Activated CD8-positive, alpha-beta memory T cell treated with anti-CD3 and anti-CD28 coated beads, Interleukin-2, amount 10 ng/mL, durations not matched to agents 7 days and 5 days (primary cell): ENCODE results near the gene ABTB1. TPM values are rescaled to one million over a fixed set of nuclear protein-coding genes. Genes with fewer than 3 reads are reported as not detected.
"Not testable (repeated sequence)": the region's sequence is repeated elsewhere in the genome, so short reads cannot be mapped to it uniquely, and the experiment has no call there.

Experiments used
- ATAC-seq: fragments of 150-1000 bp; cut with Tn5 transposase; one replicate; pipeline ENCODE4 v1.10.0; 2021; ENCODE audit warnings: moderate library complexity
- CTCF ChIA-PET: fragments of 350-600 bp; sonication (Branson Sonifier 250); formaldehyde crosslinking; loops from one replicate; lab custom pipeline; 2021; ENCODE audit warnings: antibody characterized with exemption; lab: Charles Lee
- DNase-seq: peaks from one replicate; pipeline ENCODE4 v3.0.0-alpha.2; 2020
- H3K27ac Mint-ChIP-seq: one replicate; pipeline ENCODE4 v1.8.0; 2021; ENCODE audit warnings: mild to moderate bottlenecking, mixed read lengths
- H3K27me3 Mint-ChIP-seq: one replicate; pipeline ENCODE4 v1.8.0; 2021; ENCODE audit warnings: mixed read lengths
- H3K36me3 Mint-ChIP-seq: one replicate; pipeline ENCODE4 v1.8.0; 2021; ENCODE audit warnings: mild to moderate bottlenecking, mixed read lengths
- H3K4me1 Mint-ChIP-seq: one replicate; pipeline ENCODE4 v1.8.0; 2021; ENCODE audit warnings: mixed read lengths
- H3K4me3 Mint-ChIP-seq: one replicate; pipeline ENCODE4 v1.8.0; 2021; ENCODE audit warnings: mild to moderate bottlenecking, moderate library complexity, mixed read lengths
- H3K9me3 Mint-ChIP-seq: one replicate; pipeline ENCODE4 v1.8.0; 2022; ENCODE audit warnings: low read depth, mixed read lengths
- total RNA-seq, 2 experiments: library from RNA; stranded (reverse); gene quantifications; one replicate each; pipeline ENCODE4 v1.2.3, GENCODE V29; 2021

Gene ABTB1
- total RNA-seq, 2 experiments from 2014 or later: 16.0 to 19.4 TPM

DNA sequence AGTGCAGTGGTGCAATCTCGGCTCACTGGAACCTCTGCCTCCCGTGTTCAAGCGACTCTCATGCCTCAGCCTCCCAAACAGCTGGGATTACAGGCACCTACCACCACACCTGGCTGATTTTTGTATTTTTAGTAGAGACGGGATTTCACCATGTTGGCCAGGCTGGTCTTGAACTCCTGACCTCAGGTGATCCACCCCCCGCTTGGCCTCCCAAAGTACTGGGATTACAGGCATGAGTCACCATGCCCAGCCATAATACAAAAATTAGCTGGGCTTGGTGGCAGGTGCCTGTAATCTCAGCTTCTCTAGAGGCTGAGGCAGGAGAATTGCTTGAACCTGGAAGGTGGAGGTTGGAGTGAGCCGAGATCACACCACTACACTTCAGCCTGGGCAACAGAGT, 17.8 kb upstream of the ABTB1 start:
- peaks cover 15% of the 10 kb centered on the region for H3K27me3 Mint-ChIP-seq
- DNase-seq, ATAC-seq, H3K9me3 Mint-ChIP-seq, H3K4me3 Mint-ChIP-seq, H3K36me3 Mint-ChIP-seq, H3K4me1 Mint-ChIP-seq, H3K27ac Mint-ChIP-seq: not testable (repeated sequence)
- CTCF ChIA-PET: interaction anchor here (1.2 kb wide), 1 partner anchor 17 kb away, joined by 3 read pairs; no protein-coding TSS in a partner anchor

GRCh38 chr3:127655641-127656040, 17.1 kb upstream of the ABTB1 start:
- Mint-ChIP-seq H3K4me1 (no peaks in the 10 kb centered on the region), H3K36me3 (no peaks in the 10 kb centered on the region), H3K27ac (no peak overlapping the region), H3K27me3 (peaks cover 15% of the 10 kb centered on the region), H3K4me3 (no peak overlapping the region), H3K9me3 (no peaks in the 10 kb centered on the region)
- CTCF ChIA-PET: interaction anchor here (1.2 kb wide), 1 partner anchor 17 kb away, joined by 3 read pairs; no protein-coding TSS in a partner anchor
- ATAC-seq (no peak), DNase-seq (no peak)

DNA sequence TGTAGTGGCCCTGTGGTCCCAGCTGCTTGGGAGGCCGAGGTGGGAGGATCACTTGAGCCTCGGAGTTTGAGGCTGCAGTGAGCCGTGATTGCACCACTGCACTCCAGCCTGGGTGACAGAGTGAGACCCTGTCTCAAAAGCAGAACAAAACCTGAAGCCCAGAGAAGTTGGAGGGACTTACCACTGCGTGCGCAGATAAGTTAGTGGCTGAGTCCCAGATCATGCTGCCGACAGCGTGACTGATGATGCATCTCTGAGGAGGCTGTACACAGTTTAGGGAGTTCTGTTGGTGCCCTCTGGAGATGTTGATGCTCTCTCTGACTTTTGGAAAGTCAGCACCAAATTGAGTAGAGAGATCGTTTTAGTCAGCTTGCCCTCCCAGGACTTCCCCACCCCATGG, 15.8 kb upstream of the ABTB1 start:
- Mint-ChIP-seq H3K27ac (no peak overlapping the region), H3K4me3 (no peak overlapping the region), H3K27me3 (peaks cover 15% of the 10 kb centered on the region), H3K36me3 (no peaks in the 10 kb centered on the region), H3K4me1 (no peaks in the 10 kb centered on the region), H3K9me3 (no peaks in the 10 kb centered on the region)
- DNase-seq (no peak), ATAC-seq (no peak)
- CTCF ChIA-PET: no interaction called here

DNA sequence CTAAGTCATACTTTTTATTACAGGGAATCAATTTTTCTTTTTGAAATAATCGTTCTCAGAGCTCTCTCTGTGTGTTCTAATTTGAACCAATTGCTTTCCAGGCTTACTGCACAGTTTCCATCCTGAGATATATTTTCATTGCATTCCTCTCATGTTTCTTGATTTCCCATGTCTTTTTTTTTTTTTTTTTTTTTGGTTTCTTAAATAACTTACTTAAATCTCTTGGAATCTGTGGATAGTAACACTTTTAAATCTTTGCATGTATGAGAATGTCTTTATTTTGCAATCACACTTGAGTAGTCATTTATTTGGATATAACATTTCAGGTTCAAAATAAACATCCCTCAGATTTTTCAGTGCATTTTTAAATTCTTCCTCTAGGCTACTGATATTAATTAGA, 14.5 kb upstream of the ABTB1 start:
- CTCF ChIA-PET: interaction anchor here (0.7 to 1.3 kb wide), 3 partner anchors 68 to 88 kb away, joined by 3 to 5 read pairs (median 4); partner anchors contain the start of gene TPRA1
- no peaks in the 10 kb centered on the region for H3K36me3 Mint-ChIP-seq
- H3K27me3 Mint-ChIP-seq: peaks cover 15% of the 10 kb centered on the region
- ATAC-seq (no peak), DNase-seq (no peak)
- no peaks in the 10 kb centered on the region for H3K4me1 Mint-ChIP-seq
- H3K27ac Mint-ChIP-seq: no peak overlapping the region
- no peaks in the 10 kb centered on the region for H3K9me3 Mint-ChIP-seq
- H3K4me3 Mint-ChIP-seq: no peak overlapping the region

- CTCF ChIA-PET: interaction anchor here (3.6 kb wide), 1 partner anchor 9 kb away, joined by 15 read pairs; no protein-coding TSS in a partner anchor
- Mint-ChIP-seq H3K27me3 (peaks cover 14% of the 10 kb centered on the region), H3K9me3 (no peaks in the 10 kb centered on the region), H3K27ac (no peak overlapping the region), H3K36me3 (no peaks in the 10 kb centered on the region), H3K4me1 (no peaks in the 10 kb centered on the region), H3K4me3 (no peak overlapping the region)
- DNase-seq (no peak), ATAC-seq (no peak)
Observed at GRCh38 chr3:127660621-127661251, 12.0 kb upstream of the ABTB1 start.

DNA sequence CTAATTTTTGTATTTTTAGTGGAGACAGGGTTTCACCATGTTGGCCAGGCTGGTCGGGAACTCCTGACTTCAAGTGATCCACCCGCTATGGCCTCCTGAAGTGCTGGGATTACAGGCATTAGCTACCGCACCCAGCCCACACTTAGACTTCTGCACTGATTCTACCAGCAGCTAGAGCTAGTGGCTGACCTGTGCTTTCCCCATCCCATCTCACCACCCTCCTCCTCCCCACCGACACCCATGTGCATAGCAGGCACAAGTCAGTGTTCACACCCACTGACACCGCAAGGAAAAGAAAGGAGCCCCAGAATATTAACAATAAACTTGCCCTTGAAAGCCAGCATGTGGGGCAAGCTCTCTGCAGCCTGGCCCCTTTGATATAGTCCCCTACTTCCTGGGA, 11.2 kb upstream of the ABTB1 start:
- Mint-ChIP-seq H3K27me3 (peaks cover 14% of the 10 kb centered on the region), H3K4me1 (no peaks in the 10 kb centered on the region), H3K27ac (no peak overlapping the region), H3K4me3 (no peak overlapping the region), H3K36me3 (no peaks in the 10 kb centered on the region), H3K9me3 (no peaks in the 10 kb centered on the region)
- DNase-seq: no peak
- ATAC-seq: no peak
- CTCF ChIA-PET: interaction anchor here (1.5 to 3.6 kb wide), 2 partner anchors 10 to 33 kb away, joined by 3 to 15 read pairs; no protein-coding TSS in a partner anchor

GRCh38 chr3:127662001-127662469, 10.7 kb upstream of the ABTB1 start:
- no peak for DNase-seq

DNA sequence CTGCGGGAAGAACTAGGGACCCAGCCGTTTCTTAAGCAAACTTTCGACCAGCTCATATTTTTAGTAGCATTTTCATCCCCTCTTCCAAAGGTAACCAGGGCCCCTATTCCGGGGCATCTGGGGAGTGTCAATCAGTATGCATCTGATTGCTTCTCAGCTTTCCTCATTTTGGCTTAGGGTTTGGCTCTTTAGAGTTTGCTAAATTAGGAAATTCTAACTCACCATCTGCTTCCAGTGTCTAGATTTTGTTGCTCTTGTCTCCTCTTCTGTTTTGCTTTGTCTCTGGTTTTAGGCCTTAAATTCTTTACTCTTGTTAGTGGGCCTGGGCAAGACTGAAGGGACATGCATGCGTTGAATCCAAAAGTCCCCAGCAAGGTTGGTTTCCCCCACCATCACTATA, 9.6 kb upstream of the ABTB1 start:
- DNase-seq: no peak
- Mint-ChIP-seq H3K27ac (no peak overlapping the region), H3K27me3 (peaks cover 8% of the 10 kb centered on the region), H3K4me1 (no peaks in the 10 kb centered on the region), H3K36me3 (no peaks in the 10 kb centered on the region), H3K4me3 (no peak overlapping the region), H3K9me3 (no peaks in the 10 kb centered on the region)
- no peak for ATAC-seq
- CTCF ChIA-PET: interaction anchor here (1.1 to 3.6 kb wide), 2 partner anchors 11 to 16 kb away, joined by 3 to 15 read pairs; no protein-coding TSS in a partner anchor

More at GRCh38 chr3:127662001-127662469, 10.7 kb upstream of the ABTB1 start:
- Mint-ChIP-seq H3K4me3 (no peak overlapping the region), H3K9me3 (no peaks in the 10 kb centered on the region), H3K36me3 (no peaks in the 10 kb centered on the region), H3K27ac (no peak overlapping the region), H3K4me1 (no peaks in the 10 kb centered on the region), H3K27me3 (peaks cover 14% of the 10 kb centered on the region)
- CTCF ChIA-PET: interaction anchor here (1.1 to 3.6 kb wide), 3 partner anchors 10 to 32 kb away, joined by 3 to 15 read pairs (median 3); no protein-coding TSS in a partner anchor
- ATAC-seq: no peak

DNA sequence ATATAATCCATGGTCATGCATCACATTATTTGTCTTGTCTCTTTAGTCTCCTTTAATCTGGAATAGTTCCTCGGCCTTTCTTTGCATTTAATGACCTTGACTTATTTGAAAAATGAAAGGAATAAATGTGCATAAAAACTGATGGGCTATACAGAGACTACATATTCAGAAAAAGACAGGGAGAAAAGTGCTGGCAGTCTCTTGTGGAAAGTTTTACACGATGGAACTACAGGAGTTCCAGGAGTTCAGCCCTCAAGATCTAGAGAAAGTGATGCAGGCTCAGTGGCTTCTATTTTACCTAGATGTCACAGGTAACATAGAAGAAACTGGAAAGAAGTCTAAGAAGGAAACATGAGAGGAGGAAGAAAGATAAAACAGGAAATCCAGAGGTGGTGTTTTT, 7.6 kb upstream of the ABTB1 start:
- H3K4me1 Mint-ChIP-seq: no peaks in the 10 kb centered on the region
- H3K9me3 Mint-ChIP-seq: no peaks in the 10 kb centered on the region
- peaks cover 3% of the 10 kb centered on the region for H3K27me3 Mint-ChIP-seq
- H3K4me3 Mint-ChIP-seq: no peak overlapping the region
- ATAC-seq (no peak), DNase-seq (no peak)
- H3K36me3 Mint-ChIP-seq: no peaks in the 10 kb centered on the region
- CTCF ChIA-PET: no interaction called here
- H3K27ac Mint-ChIP-seq: no peak overlapping the region

- peaks cover 3% of the 10 kb centered on the region for H3K27me3 Mint-ChIP-seq
- no peaks in the 10 kb centered on the region for H3K9me3 Mint-ChIP-seq
- DNase-seq (no peak), ATAC-seq (no peak)
- CTCF ChIA-PET: no interaction called here
- H3K4me1 Mint-ChIP-seq: no peaks in the 10 kb centered on the region
- no peak overlapping the region for H3K4me3 Mint-ChIP-seq
- no peaks in the 10 kb centered on the region for H3K36me3 Mint-ChIP-seq
- no peak overlapping the region for H3K27ac Mint-ChIP-seq
Observed at GRCh38 chr3:127665586-127665985, 7.2 kb upstream of the ABTB1 start.

- Mint-ChIP-seq H3K9me3 (no peaks in the 10 kb centered on the region), H3K4me3 (no peak overlapping the region), H3K36me3 (no peaks in the 10 kb centered on the region), H3K27ac (no peak overlapping the region), H3K4me1 (peaks cover 3% of the 10 kb centered on the region), H3K27me3 (peaks cover 3% of the 10 kb centered on the region)
- no peak for DNase-seq
- no peak for ATAC-seq
- CTCF ChIA-PET: no interaction called here
Observed at GRCh38 chr3:127666676-127667075, 6.1 kb upstream of the ABTB1 start.

GRCh38 chr3:127667119-127667681, 5.6 kb upstream of the ABTB1 start:
- Mint-ChIP-seq H3K4me3 (no peak overlapping the region), H3K36me3 (no peaks in the 10 kb centered on the region), H3K27me3 (peaks cover 3% of the 10 kb centered on the region), H3K4me1 (peaks cover 5% of the 10 kb centered on the region), H3K27ac (no peak overlapping the region), H3K9me3 (no peaks in the 10 kb centered on the region)
- no peak for DNase-seq
- no peak for ATAC-seq
- CTCF ChIA-PET: no interaction called here

- ATAC-seq: no peak
- Mint-ChIP-seq H3K27me3 (peaks cover 3% of the 10 kb centered on the region), H3K4me1 (peaks cover 10% of the 10 kb centered on the region), H3K4me3 (no peak overlapping the region), H3K27ac (no peak overlapping the region), H3K36me3 (no peaks in the 10 kb centered on the region), H3K9me3 (no peaks in the 10 kb centered on the region)
- CTCF ChIA-PET: no interaction called here
- DNase-seq: no peak
Observed at GRCh38 chr3:127668906-127669305, 3.8 kb upstream of the ABTB1 start.
